HG02571 (cell line): ENCODE results near the gene NFKB2.

Experiments
- ATAC-seq: cut with Tn5 transposase; IDR thresholded peaks from one replicate; pipeline ENCODE4 v1.9.1; 2021; ENCODE audit warnings: mild to moderate bottlenecking, moderate library complexity; ENCODE audit not compliant: unreplicated experiment

Gene NFKB2

GRCh38 chr10:102394079-102394800 lies 1.3 kb upstream of the NFKB2 start:
- peak; percentile 74 for ATAC-seq

- ATAC-seq, result peak; percentile 2
These were observed 605 bp upstream of the NFKB2 start for GRCh38 chr10:102394801-102395399.

GRCh38 chr10:102396317-102396650 lies 779 bp downstream of the NFKB2 start:
- ATAC-seq, result no peak

GRCh38 chr10:102396730-102397151 lies 1.2 kb downstream of the NFKB2 start:
- ATAC-seq, result no peak

GRCh38 chr10:102397222-102398171 lies 2.0 kb downstream of the NFKB2 start:
- ATAC-seq, result no peak

GRCh38 chr10:102398172-102399020 lies 2.9 kb downstream of the NFKB2 start:
- ATAC-seq, result no peak

- ATAC-seq, result no peak
These were observed 3.9 kb downstream of the NFKB2 start for GRCh38 chr10:102399217-102400021.

GRCh38 chr10:102400076-102400475 lies 4.6 kb downstream of the NFKB2 start:
- no peak for ATAC-seq

- ATAC-seq, result no peak
These were observed 5.3 kb downstream of the NFKB2 start for GRCh38 chr10:102400598-102401341.

- ATAC-seq, result no peak
These were observed 5.8 kb downstream of the NFKB2 start for GRCh38 chr10:102401342-102401654.

GRCh38 chr10:102401735-102402511 lies 6.4 kb downstream of the NFKB2 start:
- ATAC-seq, result no peak

- no peak for ATAC-seq
These were observed 7.0 kb downstream of the NFKB2 start for GRCh38 chr10:102402512-102402896.

GRCh38 chr10:102403115-102403514 lies 7.6 kb downstream of the NFKB2 start:
- no peak for ATAC-seq

- no peak for ATAC-seq
These were observed 9.0 kb downstream of the NFKB2 start for GRCh38 chr10:102404361-102405107.

GRCh38 chr10:102405108-102405571 lies 9.6 kb downstream of the NFKB2 start:
- ATAC-seq, result no peak

- ATAC-seq, result no peak
These were observed 10.1 kb downstream of the NFKB2 start for GRCh38 chr10:102405632-102406031.

GRCh38 chr10:102406815-102407214 lies 11.3 kb downstream of the NFKB2 start:
- ATAC-seq, result no peak
